Jurkat, Clone E6-1 (cell line): Measurements from ENCODE around the gene NUP98.
"Not testable (repeated sequence)": the region's sequence is repeated elsewhere in the genome, so short reads cannot be mapped to it uniquely, and the experiment has no call there.

Experiments used
- DNase-seq: peaks from one replicate; pipeline ENCODE4 v3.0.0-alpha.2; 2011; ENCODE audit warnings: low read depth, low spot score
- H3K4me3 ChIP-seq: 2 replicates; pipeline ENCODE4 v1.5.1; 2011; ENCODE audit warnings: mild to moderate bottlenecking, low read length, control low read depth, moderate library complexity

Gene NUP98

DNA sequence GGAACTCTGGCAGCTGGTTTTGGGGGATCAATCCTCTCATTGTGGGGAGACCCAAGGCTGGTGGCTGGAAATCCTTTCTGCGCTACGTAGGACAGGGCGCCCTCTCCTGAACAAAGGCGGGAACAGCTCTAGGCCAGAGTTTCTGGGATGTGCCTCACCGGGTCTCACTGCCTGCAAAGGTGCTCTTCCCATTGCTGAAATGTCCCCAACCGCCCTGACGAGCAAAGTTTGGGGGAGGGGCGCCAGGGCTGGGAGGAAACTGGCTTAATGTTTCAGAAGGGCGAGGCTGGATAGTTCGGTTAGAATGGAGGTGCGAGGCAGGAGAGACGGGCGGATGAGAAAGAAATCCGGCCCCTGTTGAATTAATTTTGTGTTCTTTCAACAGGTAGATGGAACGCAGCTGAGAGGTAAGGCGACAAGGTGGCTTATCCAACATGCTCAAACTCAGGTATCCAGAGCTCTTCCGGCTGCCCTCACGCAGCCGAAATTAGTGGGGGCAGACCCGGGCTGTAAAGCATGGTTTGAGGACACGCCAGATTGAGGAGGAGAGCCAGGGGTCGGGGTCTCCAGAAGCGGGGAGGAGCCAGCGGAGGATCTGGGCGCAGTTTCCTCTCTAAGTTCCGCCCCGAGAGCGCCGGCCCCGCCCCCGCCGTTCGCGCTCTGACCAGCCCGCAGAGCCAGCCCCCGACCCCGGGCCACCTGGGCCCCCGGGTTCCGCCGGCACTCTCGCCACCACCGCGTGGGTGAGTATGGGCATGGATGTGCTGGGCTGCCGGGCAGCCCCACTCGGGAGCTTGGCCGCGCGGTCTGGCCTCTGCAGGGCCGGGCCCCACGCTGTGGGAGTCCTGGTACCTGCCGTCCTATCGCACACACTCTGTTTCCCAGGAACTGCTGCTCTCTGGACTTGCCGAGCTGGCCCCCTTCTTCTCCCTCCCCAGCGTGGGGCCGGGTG is 10.8 kb upstream of the NUP98 start, which contains the start of gene PGAP2:
TSS of gene PGAP2 (plus strand) at position 652 of the 952 bp plus-strand sequence. CDS start 2,700 bp downstream, outside the sequence.
- DNase-seq: peak; percentile 56
- H3K4me3 ChIP-seq: peak within 1 kb of the TSS; percentile 80

DNA sequence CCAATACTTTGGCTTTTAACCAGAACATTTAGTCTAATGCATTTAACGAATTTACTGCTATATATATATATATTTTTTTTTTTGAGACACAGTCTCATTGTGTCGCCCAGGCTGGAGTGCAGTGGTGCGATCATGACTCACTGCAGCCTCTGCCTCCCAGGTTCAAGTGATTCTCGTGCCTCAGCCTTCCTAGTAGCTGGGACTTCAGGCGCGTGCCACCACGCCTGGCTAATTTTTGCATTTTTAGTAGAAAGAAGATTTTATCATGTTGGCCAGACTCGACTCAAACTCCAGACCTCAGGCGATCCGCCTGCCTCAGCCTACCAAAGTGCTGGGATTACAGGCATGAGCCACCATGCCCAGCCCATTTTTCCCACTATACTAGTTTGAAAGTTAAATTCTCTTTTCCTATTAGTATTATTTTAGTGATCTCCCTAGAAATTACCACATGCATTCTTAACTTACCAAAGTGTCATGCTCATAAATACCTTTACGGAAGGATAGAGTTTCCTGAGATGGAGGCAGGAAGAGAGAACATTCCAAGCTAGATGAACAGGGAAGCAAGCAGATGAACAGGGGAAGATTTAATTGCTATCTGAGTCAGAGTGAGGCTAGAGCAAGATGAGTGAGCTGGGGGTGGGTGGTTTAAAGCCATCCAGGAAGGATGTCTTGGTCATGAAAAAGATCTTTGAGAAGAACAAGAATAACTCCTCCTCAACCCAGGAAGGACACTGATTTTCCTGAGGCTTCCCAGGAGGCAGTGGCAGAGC is 6.6 kb upstream of the NUP98 start:
- H3K4me3 ChIP-seq: no peak overlapping the region
- DNase-seq: no peak

DNA sequence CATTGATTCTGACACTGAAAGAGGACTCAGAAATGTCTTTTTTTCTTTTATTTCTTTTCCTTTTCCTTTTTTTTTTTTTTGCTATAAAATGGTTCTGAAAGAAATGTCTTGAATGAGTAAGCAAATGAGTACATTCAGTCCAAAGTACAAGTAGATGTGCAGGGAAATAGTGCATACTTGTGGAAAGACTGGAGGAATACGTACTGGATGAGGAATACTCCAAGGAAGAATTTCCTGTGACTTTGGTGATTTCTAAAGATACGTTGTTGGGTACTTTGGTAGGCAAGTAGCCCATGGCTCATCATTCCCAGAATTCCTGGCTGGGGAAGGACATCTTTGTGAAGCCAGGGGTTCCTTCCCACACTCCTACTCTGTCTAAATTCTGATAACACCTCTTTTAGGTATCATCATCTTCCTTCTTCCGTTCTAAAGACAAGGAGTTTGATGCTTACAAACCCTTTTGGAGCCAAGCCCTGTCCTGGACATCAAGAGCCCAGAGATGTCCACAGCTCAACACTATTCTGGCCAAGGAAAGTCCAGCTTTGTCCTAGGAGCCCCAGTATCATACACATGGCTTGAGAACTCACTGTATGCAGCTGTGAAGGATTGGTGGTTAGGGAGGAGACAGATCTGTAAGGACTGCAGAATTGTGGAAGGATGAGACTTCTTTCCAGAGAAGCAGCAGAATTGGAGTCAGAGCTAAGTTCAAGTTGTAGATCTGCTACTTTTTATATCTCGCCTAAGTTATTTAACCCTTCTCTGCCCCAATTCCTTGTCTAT is 4.8 kb upstream of the NUP98 start:
- H3K4me3 ChIP-seq: no peak overlapping the region
- no peak for DNase-seq

DNA sequence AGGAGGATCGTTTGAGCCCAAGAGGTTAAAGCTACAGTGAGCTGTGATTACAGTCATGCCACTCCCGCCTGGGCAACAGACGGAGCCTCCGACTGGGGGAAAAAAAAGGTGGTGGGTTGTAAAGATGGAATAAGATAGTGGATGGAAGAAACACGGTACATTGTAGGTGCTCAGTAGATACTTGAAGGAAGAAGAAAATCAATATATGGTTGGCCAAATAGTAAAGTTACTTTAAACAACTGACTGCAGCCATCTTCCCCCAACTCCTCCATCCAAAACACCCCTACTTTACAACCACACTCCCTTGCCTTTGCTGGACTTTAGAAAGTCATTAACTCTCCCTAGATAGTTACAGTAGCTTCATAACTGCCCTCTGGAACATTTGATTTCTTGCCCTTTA is 2.5 kb upstream of the NUP98 start:
- no peak for DNase-seq
- H3K4me3 ChIP-seq: no peak overlapping the region

DNA sequence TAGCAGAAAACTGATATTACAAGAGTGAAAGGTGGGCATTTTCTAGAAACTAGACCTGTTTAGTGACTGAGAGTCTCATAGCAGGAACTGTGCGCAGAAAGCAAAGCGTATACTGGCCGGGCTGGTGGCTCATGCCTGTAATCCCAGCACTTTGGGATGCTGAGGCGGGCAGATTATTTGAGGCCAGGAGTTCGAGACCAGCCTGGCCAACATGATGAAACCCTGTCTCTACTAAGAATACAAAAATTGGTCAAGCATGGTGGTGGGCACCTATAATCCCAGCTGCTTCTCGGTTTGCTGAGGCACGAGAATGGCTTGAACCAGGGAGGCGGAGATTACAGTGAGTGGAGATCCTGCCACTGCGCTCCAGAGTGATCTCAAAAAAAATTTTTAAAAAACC is 1.8 kb upstream of the NUP98 start:
- H3K4me3 ChIP-seq: no peak overlapping the region
- no peak for DNase-seq

DNA sequence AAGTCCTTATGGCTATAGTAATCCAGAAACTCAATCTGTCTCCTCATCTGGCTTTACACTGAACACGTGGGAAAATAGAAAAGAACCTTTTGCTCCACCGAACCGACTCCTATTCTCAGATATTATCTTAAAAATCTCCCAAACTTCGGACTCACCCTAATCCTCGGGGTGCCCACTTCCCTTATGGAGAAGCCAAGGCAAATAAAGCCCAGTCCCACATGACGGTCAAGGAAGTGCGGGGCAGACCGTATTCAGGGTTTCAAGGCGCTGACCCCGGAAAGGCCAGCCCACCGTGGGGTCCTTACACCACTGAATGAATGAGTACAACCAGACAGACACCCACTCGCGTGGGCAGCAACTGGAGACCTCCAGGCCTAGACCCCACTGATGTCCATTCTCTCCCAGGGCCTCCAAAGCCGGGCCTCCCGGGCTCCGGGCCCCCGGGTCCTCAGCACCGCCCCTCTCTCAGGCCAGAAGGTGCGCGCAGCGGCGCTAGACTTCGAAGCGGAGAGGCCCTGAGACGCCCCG is 489 bp downstream of the NUP98 start:
- peak overlapping the region; percentile 99 for H3K4me3 ChIP-seq
- no peak for DNase-seq

DNA sequence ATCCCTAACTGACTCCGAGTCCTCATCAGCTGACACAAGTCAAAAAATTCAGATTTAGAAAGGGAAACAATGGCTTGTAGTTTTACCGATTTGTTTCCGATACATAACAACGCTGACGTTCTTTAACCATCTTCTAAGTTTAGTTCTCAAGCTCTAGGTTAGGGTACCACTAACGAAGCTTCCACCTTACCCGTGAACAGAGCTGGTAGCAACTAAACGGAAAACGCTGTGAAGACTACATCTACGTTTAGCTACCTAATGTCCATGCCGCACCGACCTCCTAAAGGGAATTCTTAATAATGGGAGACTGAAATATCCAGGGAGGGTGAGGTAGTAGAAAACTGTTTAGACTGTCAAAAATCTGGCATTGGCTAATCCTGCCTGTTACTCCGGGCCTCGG is 1.0 kb downstream of the NUP98 start:
- peak overlapping the region; percentile 99 for H3K4me3 ChIP-seq
- DNase-seq: no peak

DNA sequence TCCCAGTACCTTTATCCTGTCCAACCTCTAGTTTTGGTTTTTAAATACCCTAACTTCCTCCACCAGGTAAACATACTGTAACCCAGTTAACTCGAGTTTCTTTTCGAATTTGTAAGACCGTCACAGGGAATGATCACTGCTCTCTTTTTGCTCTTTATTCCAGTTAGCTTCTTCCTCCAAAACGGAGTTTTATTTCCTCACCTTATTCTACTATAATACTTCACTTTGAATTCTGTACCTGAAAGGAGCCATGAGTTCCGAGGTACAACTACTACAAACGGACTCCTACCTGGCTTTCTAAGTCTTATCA is 1.4 kb downstream of the NUP98 start:
- DNase-seq: no peak

DNA sequence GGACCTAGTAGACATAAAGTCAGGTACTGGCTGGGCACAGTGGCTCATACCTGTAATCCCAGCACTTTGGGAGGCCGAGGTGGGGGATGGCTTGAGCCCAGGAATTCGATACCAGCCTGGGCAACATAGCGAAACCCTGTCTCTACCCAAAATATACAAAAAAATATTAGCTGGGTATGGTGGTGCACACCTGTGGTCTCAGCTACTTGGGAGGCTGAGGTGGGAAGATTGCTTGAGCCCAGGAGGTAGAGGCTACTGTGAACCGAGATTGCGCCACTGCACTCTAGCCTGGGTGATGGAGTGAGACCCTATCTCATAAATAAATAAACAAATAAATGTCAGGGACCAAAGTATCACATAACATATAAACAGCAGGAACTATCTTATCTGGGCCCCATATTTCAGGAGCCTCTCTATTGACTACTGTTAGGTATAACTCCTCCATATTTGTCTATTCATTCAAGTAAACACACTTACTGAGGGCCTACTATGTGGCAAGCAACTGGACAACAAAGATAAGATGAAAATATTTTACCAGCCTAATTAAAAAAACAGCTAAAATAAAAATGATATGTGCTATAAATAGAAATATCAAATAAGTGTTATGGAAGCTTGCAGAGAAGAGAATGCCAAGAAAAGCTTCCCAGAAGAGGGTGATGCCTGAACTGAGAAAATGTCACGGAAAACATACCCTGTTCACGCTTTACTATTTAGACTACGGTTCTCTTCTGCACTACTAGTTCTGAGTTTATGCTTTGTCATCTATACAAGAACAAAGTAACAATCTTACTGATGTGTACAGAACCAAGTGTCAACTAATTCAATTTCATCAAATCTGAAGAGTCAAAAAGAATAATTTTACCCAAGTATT is 2.0 kb downstream of the NUP98 start:
- peak overlapping the region; percentile 99 for H3K4me3 ChIP-seq
- DNase-seq: no peak

More for the DNA sequence above, 1.4 kb downstream of the NUP98 start:
- H3K4me3 ChIP-seq: peak overlapping the region; percentile 99

DNA sequence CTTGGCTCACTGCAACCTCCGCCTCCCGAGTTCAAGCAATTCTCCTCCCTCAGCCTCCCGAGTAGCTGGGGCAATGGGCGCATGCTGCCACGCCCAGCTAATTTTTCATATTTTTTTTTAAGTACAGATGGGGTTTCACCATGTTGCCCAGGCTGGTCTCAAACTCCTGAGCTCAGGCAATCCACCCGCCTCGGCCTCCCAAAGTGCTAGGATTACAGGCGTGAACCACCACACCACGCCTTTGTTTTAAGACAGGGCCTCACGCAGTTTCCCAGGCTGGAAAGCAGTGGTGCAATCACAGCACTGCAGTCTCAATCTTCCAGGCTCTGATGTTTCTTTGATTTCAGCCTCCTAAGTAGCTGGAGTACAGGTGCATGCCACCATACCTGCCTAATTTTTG is 3.0 kb downstream of the NUP98 start:
- DNase-seq: not testable (repeated sequence)

DNA sequence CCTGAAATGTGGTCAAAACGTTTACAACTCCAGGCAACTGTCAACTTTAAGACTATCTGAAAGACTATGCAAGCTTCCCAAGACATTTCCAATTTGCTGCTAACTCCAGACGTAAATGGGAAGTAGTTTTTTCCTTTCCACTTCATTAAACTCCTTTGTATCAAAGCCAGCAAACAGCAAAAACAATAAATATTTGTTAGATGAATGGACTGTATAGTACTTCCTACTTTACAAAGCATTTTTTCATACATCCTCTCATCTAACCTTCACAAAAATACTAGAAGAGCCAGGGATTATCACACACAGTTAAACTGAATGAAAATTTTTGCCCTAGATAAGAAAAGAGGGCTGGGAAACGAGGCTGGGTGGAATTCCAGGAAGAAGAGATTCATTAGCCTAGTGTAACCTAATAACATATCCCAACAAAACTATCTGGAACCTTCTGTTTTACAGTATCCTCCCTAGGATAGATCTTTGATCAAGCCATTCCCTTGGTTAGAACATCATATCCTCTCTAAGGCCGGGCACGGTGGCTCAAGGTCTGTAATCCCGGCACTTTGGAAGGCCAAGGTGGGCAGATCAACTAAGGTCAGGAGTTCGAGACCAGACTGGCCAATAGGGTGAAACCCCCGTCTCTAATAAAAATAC is 10.4 kb downstream of the NUP98 start:
- DNase-seq: no peak
- no peak overlapping the region for H3K4me3 ChIP-seq

More for the DNA sequence above, 3.0 kb downstream of the NUP98 start:
- H3K4me3 ChIP-seq: not testable (repeated sequence)

DNA sequence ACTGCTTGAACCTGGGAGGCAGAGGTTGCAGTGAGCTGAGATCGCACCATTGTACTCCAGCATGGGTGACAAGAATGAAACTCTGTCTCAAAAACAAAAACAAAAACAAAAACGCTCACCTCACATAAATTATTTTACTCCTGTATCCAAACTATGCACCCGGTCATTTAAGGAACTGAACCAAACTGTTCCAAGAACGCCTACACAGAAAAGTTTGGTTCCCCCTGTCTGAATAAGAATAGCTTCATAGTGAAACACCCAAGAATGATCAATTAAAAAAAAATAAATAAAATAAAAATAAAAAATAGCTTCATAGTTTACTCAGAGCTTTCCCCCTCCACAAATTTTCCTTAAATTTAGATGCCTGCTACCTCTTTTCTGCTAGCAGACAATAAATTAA is 13.7 kb downstream of the NUP98 start:
- no peak for DNase-seq
- no peak overlapping the region for H3K4me3 ChIP-seq

DNA sequence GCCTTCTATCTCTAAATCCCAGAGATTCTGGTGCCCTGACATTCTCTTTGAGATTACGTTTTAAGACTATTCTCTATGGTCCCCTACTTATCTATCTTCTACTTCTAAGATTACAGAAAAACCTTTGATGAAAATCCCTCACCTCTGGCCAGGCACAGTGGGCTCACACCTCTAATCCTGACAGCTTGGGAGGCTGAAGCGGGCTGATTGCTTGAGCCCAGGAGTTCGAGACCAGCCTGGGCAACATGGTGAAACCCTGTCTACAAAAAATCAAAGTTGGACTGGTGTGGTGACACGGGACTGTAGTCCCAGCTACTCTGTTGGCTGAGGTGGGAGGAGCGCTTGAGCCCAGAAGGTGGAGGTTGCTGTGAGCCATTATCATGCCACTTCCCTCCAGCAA is 14.4 kb downstream of the NUP98 start:
- no peak overlapping the region for H3K4me3 ChIP-seq
- DNase-seq: no peak

DNA sequence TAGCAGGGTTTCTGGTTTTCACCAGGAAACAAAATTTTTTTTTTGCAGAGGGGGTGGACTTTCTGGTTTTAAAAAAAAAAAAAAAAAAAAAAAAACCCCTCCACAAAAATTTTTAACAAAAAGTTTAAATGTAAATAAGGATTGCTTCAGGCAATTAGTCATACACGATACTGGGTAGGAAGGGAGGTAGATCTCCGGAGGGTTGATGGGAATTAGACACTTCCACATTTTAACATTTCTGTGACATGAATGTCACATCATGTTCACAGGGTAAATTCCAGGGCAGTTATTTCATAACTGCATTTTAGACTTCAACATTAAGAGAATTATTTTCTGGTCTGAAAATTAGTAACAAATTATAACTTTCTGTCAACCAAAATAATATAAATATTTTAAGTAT is 15.9 kb downstream of the NUP98 start:
- no peak for DNase-seq
- H3K4me3 ChIP-seq: no peak overlapping the region

DNA sequence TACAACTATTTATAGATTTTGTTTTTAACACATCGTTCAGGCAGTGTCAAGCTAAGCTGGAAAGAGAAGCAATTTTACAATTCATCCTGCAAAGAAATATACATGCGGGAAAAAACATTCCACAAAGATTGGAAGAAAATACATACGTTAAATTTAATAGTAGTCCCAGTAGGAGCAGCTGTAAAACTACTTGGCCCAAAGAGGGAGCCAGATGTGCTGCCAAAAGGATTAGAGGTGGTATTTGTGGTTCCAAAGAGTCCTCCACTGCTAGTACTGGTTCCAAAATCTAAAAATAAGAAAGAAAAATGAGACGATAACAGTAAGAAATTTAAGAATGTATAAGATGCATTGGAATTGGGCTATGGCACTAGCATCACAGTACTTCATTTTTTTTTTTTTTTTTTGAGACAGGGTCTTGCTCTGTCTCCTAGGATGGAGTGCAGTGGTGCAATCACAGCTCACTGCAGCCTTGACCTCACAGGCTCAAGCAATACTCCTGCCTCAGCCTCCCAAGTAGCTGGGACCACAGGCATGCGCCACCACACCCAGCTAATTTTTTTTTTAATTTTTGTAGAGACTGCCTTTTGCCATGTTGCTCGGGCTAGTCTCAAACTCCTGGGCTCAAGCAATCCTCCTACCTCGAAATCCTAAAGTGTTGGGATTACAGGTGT is 21.5 kb downstream of the NUP98 start:
- DNase-seq: no peak
- no peak overlapping the region for H3K4me3 ChIP-seq

DNA sequence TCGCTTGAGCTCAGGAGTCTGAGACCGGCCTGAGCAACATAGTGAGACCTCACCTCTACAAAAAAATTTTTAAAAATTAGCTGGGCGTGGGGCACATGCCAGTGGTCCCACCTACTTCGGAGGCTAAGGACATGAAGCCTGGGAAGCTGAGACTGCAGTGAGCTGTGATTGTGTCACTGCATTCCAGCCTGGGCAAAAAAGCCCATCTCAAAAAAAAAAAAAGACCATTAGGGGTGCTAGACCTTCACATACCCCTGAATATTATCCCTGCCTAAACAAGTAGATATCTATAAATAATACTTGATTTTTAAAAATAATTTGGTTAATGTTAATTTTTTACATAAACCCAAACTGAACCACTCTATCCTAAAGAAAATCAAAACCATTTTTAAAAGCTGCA is 24.2 kb downstream of the NUP98 start:
- DNase-seq: no peak
- no peak overlapping the region for H3K4me3 ChIP-seq

DNA sequence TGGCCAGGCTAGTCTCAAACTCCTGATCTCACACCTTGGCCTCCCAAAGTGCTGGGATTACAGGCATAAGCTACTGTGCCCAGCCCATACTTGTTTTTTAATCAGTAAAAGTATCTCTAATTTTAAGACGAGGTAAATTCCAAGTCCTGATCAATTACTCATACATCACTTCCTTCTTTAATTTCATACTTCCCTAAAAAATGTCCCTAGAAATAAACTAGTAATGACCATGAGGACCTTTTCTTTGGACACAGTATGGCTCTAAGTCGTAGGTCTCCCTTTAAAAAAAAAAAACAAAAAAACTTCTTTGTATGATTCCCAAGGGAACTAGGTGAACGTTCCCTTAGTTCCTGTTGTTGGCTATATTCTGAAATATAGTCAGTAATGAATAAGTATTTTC is 29.8 kb downstream of the NUP98 start:
- H3K4me3 ChIP-seq: no peak overlapping the region

More for the DNA sequence above, 29.8 kb downstream of the NUP98 start:
- DNase-seq: no peak
